ENCODE results near the gene ASB5. TPM values are rescaled to one million over a fixed set of nuclear protein-coding genes. Genes with fewer than 3 reads are reported as not detected.
A peak's percentile ranks its signal among the peaks of the same experiment; 100 is the strongest.

Gene ASB5
- total and polyA plus RNA-seq, 2 donors from 2014 or later: 0.25 to 0.37 TPM

DNA sequence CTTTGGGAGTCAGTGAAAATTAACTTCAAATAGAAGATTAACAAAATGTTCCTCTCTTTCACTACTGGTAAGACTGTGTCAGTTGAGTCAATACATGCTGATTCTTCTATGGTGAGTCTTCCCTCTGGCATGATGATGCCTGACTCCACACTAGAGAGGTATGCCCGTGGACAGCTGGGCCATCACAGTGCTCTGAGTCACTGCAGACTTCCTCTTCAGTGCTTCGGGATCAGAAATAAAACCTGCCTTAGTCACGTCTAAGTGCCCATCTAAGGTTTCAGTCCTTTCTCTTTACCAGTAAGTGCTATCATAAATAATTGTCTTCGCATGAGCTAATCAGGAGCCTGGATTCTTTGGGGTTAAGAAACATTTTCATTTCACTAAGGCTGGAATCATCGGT, 1.6 kb upstream of the ASB5 start:
- FAIRE-seq: no peak
- H3K27ac ChIP-seq (ENCODE audit: low read depth in 2 of 2, low read length in 2 of 2): no peak overlapping the region
- H3K9ac ChIP-seq (ENCODE audit: low read length in 3 of 3): no peak overlapping the region

DNA sequence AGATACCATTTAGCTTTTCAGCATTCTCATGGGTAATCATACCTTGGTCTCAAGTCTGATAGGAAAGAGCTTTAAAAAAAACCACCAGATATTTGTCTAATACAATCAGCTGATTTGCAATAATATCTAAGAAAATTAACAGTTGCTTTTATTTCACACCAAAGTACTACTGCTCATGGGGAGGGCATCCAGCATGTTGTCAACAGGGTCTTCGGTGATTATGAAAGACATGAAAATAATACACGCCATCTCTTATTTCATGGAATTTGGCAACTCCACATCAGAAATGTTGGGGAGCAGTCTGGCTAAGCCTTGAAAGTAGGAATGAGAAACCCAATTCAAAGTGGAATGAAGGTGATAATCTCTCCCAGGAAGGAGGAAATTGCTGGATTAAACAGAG, 3.0 kb downstream of the ASB5 start:
- intact Hi-C loops (cut with DNase I): no loop called here

More for the DNA sequence above, 1.6 kb upstream of the ASB5 start:
- H3K36me3 ChIP-seq (ENCODE audit: control insufficient read depth in 2 of 3, insufficient read depth in 3 of 3, low read length in 3 of 3): no peaks in the 10 kb centered on the region
- no peaks in the 10 kb centered on the region for H3K4me1 ChIP-seq (ENCODE audit: control insufficient read depth in 2 of 3, insufficient read depth in 2 of 3, low read depth in 1 of 3, low read length in 3 of 3)
- H3K9me3 ChIP-seq (ENCODE audit: control insufficient read depth in 2 of 3, insufficient read depth in 1 of 3, low read length in 3 of 3): no peaks in the 10 kb centered on the region
- intact Hi-C loops (cut with DNase I): no loop called here
- no peak overlapping the region for H3K4me3 ChIP-seq (ENCODE audit: low read length in 3 of 3)
- no peaks in the 10 kb centered on the region for H3K27me3 ChIP-seq (ENCODE audit: control insufficient read depth, insufficient read depth, low read length)
- TF ChIP-seq, protein P1, sequence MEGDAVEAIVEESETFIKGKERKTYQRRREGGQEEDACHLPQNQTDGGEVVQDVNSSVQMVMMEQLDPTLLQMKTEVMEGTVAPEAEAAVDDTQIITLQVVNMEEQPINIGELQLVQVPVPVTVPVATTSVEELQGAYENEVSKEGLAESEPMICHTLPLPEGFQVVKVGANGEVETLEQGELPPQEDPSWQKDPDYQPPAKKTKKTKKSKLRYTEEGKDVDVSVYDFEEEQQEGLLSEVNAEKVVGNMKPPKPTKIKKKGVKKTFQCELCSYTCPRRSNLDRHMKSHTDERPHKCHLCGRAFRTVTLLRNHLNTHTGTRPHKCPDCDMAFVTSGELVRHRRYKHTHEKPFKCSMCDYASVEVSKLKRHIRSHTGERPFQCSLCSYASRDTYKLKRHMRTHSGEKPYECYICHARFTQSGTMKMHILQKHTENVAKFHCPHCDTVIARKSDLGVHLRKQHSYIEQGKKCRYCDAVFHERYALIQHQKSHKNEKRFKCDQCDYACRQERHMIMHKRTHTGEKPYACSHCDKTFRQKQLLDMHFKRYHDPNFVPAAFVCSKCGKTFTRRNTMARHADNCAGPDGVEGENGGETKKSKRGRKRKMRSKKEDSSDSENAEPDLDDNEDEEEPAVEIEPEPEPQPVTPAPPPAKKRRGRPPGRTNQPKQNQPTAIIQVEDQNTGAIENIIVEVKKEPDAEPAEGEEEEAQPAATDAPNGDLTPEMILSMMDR (IDR thresholded peaks at IDR 0.05; ENCODE audit: borderline replicate concordance, extremely low read depth, insufficient read depth): no peak
- peak in 3 of 5 donors; percentile 20 to 65 (median 48) for DNase-seq

DNA sequence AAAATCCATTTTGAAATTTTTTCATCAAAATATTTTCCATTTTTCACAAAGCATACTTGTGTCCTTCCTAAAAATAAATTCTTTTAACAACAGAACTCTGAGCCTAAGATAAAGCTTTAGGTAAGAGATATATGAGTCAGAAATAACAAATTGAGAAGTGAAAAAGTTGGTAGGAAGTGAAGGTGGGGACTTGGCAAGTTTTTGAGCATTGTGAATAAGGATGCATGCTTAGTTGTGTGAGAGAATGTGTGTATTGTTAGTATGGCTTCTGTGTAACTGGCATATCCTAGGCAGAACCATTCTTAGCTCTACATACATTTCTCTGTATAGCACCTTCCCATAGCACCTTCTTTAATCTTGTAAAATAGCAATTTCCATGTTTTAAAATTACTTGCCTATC, 6.8 kb downstream of the ASB5 start:
- intact Hi-C loops (cut with DNase I): no loop called here
- no peak overlapping the region for H3K4me3 ChIP-seq (ENCODE audit: low read length in 3 of 3)

More for the DNA sequence above, 3.0 kb downstream of the ASB5 start:
- H3K36me3 ChIP-seq (ENCODE audit: control insufficient read depth in 2 of 3, insufficient read depth in 3 of 3, low read length in 3 of 3): no peaks in the 10 kb centered on the region
- no peaks in the 10 kb centered on the region for H3K9me3 ChIP-seq (ENCODE audit: control insufficient read depth in 2 of 3, insufficient read depth in 1 of 3, low read length in 3 of 3)
- H3K4me3 ChIP-seq (ENCODE audit: low read length in 3 of 3): no peak overlapping the region
- H3K9ac ChIP-seq (ENCODE audit: low read length in 3 of 3): no peak overlapping the region
- H3K4me1 ChIP-seq (ENCODE audit: control insufficient read depth in 2 of 3, insufficient read depth in 2 of 3, low read depth in 1 of 3, low read length in 3 of 3): no peaks in the 10 kb centered on the region
- no peak overlapping the region for H3K27ac ChIP-seq (ENCODE audit: low read depth in 2 of 2, low read length in 2 of 2)
- DNase-seq (no peak), FAIRE-seq (no peak)
- TF ChIP-seq, protein P1 (IDR thresholded peaks at IDR 0.05; ENCODE audit: borderline replicate concordance, extremely low read depth, insufficient read depth): no peak
- H3K27me3 ChIP-seq (ENCODE audit: control insufficient read depth, insufficient read depth, low read length): no peaks in the 10 kb centered on the region

More for the DNA sequence above, 6.8 kb downstream of the ASB5 start:
- TF ChIP-seq, protein P1 (IDR thresholded peaks at IDR 0.05; ENCODE audit: borderline replicate concordance, extremely low read depth, insufficient read depth): no peak
- DNase-seq: no peak
- no peaks in the 10 kb centered on the region for H3K9me3 ChIP-seq (ENCODE audit: control insufficient read depth in 2 of 3, insufficient read depth in 1 of 3, low read length in 3 of 3)
- no peaks in the 10 kb centered on the region for H3K36me3 ChIP-seq (ENCODE audit: control insufficient read depth in 2 of 3, insufficient read depth in 3 of 3, low read length in 3 of 3)
- H3K27me3 ChIP-seq (ENCODE audit: control insufficient read depth, insufficient read depth, low read length): no peaks in the 10 kb centered on the region
- no peaks in the 10 kb centered on the region for H3K4me1 ChIP-seq (ENCODE audit: control insufficient read depth in 2 of 3, insufficient read depth in 2 of 3, low read depth in 1 of 3, low read length in 3 of 3)
- no peak overlapping the region for H3K27ac ChIP-seq (ENCODE audit: low read depth in 2 of 2, low read length in 2 of 2)
- H3K9ac ChIP-seq (ENCODE audit: low read length in 3 of 3): no peak overlapping the region
- FAIRE-seq: no peak

Data from kidney (tissue), 14 donors.